ENCODE data around the gene ACVR1.
A peak's percentile ranks its signal among the peaks of the same experiment; 100 is the strongest.
"Not testable (repeated sequence)": the region's sequence is repeated elsewhere in the genome, so short reads cannot be mapped to it uniquely, and the experiment has no call there.

Gene ACVR1

GRCh38 chr2:157761520-157761919 lies 114.6 kb downstream of the ACVR1 start:
- no peak for DNase-seq (ENCODE audit: low read depth in 2 of 2, low spot score in 1 of 2)

DNA sequence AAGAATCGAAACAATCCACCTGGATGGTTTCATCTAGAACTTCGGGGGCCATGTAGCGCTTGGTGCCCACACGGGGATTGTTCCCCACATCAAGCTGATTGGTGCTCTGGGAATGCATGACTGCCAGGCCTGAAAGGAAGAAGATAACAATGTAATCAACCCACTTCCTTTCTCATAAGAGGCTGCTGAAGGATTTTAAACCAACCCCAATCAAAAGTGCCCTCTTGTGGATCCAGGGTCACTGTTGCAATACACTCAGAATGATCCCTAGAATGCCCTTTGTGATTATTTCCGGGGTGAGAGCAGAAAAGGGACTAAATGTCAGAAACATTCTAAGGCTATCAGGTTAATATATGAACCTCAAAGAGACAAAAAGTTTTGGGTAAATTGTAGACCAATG lies 115.2 kb downstream of the ACVR1 start:
- no peak for DNase-seq (ENCODE audit: low read depth in 2 of 2, low spot score in 1 of 2)

GRCh38 chr2:157759855-157760254 lies 116.3 kb downstream of the ACVR1 start:
- DNase-seq (ENCODE audit: low read depth in 2 of 2, low spot score in 1 of 2) = no peak

GRCh38 chr2:157758586-157758985 lies 117.5 kb downstream of the ACVR1 start:
- no peak for DNase-seq (ENCODE audit: low read depth in 2 of 2, low spot score in 1 of 2)

- DNase-seq (ENCODE audit: low read depth in 2 of 2, low spot score in 1 of 2) = no peak
These were observed 118.6 kb downstream of the ACVR1 start for GRCh38 chr2:157757500-157757899.

- not testable (repeated sequence) for DNase-seq (ENCODE audit: low read depth in 2 of 2, low spot score in 1 of 2)
These were observed 119.7 kb downstream of the ACVR1 start for GRCh38 chr2:157756447-157756846.

DNA sequence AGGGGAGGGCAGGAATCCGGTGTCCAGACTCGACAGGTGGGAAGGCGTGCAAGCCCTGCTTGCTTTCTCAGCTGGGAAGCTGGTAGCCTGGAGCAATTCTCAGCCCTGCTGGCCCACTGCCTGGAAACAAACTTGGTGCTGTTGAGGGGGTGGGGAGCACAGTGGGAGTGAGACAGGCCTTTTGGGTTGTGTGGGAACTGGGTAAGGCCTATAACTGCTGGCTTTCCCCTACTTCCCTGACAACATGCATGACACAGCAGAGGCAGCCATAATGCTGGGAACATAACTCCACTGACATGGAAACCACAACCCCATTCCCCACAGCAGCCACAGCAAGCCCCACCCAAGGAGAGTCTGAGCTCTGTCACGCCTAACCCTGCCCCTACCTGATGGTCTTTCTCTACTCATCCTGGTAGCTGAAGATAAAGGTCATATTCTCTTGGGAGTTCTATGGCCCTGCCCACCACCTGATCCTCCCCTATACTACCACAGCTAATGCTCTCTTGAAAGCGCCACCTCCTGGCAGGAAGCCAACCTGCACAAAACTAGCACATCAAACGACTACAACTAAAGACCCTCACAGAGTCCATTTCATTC lies 124.6 kb downstream of the ACVR1 start:
- DNase-seq (ENCODE audit: low read depth in 2 of 2, low spot score in 1 of 2) = peak in 1 of 2 donors; percentile 1

DNA sequence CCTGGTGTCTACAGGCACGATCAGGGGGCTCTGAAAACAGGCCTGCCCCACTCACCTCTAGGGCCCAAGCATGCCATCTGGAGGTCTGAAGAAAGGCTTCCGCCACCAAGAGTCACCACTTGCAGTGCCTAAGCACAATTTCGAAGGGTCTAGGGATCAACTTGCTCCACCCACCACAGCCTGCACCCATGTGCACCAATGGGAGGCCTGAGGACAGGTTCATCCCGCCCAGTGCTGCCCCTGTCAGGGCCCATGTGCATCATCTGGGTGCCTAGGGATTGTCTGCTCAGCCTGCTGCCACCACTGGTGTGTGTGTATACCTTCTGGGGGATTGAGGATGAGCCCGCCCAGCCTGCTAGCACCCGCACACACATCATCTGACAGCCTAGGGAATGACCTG lies 126.4 kb downstream of the ACVR1 start:
- no peak for DNase-seq (ENCODE audit: low read depth in 2 of 2, low spot score in 1 of 2)

DNA sequence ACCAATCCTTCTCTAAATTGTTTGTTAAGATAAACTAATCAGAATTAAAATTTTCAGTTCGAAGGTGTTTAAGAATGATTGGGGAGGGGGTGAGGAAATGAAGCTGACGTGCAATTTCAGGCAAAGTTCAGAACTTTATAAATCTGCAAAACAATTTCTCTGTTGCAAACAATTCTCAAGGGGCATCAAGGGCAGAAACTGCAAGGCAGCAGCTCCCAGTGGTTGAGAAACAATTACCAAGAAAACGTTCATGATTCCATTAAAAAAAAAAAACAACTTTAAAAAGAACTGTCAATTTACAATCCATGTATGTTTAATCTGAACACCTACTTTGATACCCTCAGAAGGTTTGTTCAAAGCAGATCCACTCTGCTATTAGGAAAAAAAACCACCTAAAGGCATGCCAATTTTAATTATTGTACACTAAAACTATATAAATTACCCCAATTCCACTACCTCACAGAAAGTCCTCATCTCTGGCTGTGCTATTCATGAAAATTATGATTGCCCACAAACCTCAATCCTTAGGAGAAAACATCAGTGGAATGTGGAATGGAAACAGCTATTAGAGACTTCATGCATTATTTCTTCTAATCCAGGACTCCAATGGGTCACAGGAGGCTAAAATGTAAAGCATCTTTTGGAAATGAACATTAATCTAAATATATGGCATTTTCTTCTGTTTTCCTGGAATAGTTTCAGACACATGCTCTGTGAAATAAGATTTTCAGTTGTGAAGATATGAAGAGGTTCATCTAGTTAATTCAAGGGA lies 127.6 kb downstream of the ACVR1 start:
- no peak for DNase-seq (ENCODE audit: low read depth in 2 of 2, low spot score in 1 of 2)

- DNase-seq (ENCODE audit: low read depth in 2 of 2, low spot score in 1 of 2) = no peak
These were observed 128.3 kb downstream of the ACVR1 start for GRCh38 chr2:157747695-157748370.

DNA sequence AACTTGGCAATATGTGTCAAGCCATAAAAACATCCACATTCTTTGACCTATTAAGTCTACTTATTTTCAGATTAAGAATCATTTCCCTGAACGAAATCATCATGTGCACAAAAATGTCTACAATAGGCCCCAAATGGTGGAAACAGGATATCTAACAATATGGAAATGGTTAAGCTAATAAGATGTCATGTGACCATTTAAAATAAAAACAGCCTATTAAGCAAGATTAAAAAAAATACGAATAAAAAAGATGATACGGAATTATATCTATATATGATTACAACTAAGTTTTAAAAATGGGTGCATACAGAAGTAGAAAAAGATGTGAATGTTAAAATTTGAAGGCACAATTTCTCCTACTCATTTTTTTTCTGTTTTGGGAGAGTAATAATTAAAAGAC lies 128.8 kb downstream of the ACVR1 start:
- no peak for DNase-seq (ENCODE audit: low read depth in 2 of 2, low spot score in 1 of 2)

DNA sequence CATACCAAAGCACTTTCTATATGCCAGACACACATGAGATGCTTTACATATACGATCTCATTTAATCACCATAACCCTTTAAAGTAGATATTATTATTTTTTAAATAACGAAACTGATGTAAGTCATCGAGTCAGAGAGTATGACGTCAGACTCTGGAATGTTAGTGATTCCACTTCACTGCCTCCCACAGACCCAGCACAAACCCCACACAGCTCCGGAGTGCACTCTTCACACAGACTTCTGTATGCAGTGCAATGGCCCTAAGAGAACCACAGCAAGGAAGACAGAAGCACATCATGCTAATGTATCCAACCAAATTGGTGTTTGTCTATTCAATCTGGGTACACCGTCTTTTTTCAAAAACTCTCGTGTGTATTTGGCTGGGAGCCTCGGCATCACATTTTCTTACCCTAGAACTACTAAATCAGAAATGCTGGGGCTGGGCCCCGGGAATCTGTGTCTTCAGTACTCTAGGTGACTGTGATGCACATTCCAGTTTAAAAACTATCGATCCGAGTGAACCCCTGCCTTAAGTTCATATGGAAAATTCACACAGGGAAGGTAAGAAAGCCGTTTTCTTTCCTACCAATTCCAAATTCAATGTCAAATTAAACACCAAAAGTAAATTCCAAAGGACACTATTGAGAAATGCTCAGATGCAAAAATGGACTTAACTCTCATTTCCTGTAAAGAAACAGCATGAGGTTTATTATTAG lies 129.7 kb downstream of the ACVR1 start:
- no peak for DNase-seq (ENCODE audit: low read depth in 2 of 2, low spot score in 1 of 2)

- DNase-seq (ENCODE audit: low read depth in 2 of 2, low spot score in 1 of 2) = no peak
These were observed 131.5 kb downstream of the ACVR1 start for GRCh38 chr2:157744571-157745076.

DNA sequence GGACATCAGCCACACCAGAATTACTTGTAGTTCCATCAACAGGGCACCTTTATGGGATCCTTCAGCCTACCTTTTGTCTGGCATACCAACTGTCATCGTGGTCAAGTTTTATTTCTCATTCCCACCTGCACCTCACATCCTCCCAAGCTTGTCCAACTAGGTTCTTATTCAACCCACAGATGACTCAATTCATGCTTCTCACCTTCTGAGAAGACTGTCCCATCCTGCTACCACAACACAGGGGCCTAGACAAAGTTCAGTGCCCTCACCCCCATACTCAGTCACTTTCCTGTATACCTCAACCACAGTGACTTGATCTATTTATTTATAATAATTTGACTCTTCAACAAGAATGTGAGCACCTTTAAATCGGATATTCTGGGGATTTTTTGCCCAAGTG lies 133.1 kb downstream of the ACVR1 start:
- no peak for DNase-seq (ENCODE audit: low read depth in 2 of 2, low spot score in 1 of 2)

DNA sequence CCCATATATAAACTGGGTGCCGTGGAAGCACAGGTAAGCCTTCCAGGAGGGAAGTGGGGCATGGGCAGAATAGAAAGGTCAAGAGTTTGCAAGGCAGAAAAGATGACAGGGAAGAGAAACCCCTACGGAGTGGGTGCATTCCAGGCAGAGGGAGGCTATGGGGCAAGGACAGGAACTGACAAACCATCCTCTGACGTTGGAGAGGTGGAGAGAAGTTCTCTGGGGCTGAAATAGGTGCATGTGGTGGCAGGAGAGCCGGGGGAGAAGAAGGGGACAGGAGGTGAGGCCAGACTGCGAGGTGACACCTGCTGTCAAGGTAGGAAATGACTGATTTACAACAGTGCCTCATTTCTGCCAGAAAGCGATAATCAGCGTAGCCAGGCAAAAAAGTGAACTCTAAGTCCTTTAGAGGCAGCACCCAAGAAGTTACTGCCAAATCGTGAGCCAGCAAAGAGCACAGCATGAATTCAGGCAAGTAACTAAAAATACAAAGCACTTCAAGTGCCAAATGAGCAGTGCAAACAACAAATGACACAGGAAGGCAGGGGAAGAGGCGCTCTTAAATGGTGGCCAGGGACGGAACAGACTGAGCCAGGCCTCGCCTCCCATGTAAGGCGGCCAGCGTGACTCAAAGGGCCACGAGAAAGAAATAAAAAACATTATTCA lies 134.2 kb downstream of the ACVR1 start:
- DNase-seq (ENCODE audit: low read depth in 2 of 2, low spot score in 1 of 2) = no peak

- DNase-seq (ENCODE audit: low read depth in 2 of 2, low spot score in 1 of 2) = no peak
These were observed 138.5 kb downstream of the ACVR1 start for GRCh38 chr2:157737656-157738055.

- DNase-seq (ENCODE audit: low read depth in 2 of 2, low spot score in 1 of 2) = no peak
These were observed 140.6 kb downstream of the ACVR1 start for GRCh38 chr2:157735532-157735931.

DNA sequence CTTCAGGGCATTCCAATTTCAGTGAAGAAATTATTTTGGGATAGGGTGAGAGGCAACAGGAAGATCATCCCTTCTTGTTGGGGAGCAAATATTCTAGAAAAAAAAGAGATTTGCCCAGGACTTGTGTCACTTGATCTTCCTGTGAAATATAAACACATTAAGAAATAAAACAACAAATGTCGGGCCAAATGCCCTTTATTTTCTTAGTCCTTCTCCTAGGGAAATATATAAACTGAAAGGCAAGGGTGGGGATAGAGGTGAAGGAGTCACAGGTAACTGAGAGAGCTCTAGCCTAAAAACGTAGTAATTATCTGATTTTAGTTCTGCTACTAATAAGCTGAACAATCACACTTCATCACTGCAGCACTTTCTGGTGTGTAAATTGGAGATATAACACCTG lies 142.9 kb downstream of the ACVR1 start:
- DNase-seq (ENCODE audit: low read depth in 2 of 2, low spot score in 1 of 2) = no peak

GRCh38 chr2:157732596-157732995 lies 143.5 kb downstream of the ACVR1 start:
- no peak for DNase-seq (ENCODE audit: low read depth in 2 of 2, low spot score in 1 of 2)

DNA sequence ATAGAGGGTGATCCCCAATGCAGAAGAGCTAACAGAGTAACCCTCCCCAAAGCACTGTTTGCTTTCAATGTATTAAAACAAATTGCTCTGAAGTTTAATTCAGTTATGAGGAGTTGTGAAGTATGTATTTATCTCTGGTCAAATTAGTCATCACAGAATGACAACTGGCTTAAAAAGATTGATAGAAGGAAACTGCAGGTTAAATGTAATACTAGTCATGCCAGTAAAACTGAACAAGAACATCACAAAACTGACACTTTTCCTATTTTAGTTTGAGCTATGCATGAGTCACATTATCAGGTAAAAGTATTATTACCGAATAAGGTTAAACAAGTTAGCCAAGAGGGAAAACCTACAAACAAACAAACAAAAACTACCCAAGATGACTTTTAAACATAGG lies 148.4 kb downstream of the ACVR1 start:
- no peak for DNase-seq (ENCODE audit: low read depth in 2 of 2, low spot score in 1 of 2)

DNA sequence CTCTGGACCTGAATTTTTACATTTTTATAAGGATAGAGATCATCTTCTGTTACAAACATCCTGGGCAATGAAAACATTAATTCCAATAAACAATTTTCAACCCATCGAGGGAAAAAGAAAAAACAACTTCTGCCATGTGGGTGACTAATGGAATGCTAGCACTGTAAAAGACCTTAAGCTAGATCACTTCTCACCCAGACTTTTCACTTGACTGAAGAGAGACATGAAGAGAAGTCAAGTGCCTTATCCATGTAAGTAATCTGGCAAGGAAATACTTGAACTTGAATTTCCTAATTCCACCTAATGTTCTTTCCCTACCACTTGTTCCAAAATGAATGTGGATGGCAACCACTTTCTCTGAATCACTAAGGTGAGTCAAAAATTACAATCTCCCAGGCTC lies 149.2 kb downstream of the ACVR1 start:
- no peak for DNase-seq (ENCODE audit: low read depth in 2 of 2, low spot score in 1 of 2)

Data from stimulated activated CD8-positive, alpha-beta memory T cell treated with anti-CD3 and anti-CD28 coated beads, Interleukin-4, amount 100 ng/mL, for 4 hours (primary cell).